Type B pancreatic cell (in vitro differentiated cells): ENCODE data around the gene EHMT2. TPM values are rescaled to one million over a fixed set of nuclear protein-coding genes. Genes with fewer than 3 reads are reported as not detected.
A peak's percentile ranks its signal among the peaks of the same experiment; 100 is the strongest.

ENCODE experiments used
- DNase-seq: peaks from one replicate; pipeline ENCODE4 v3.0.0; 2021; ENCODE audit warnings: mixed read lengths; ENCODE audit not compliant: unreplicated experiment; ENCODE audit errors: extremely low spot score
- H3K27ac Mint-ChIP-seq: 2 replicates; pipeline ENCODE4 v1.8.0; 2021; ENCODE audit warnings: mild to moderate bottlenecking, mixed read lengths
- H3K27me3 Mint-ChIP-seq: 2 replicates; pipeline ENCODE4 v1.8.0; 2021; ENCODE audit warnings: mixed read lengths
- H3K36me3 Mint-ChIP-seq: 2 replicates; pipeline ENCODE4 v1.8.0; 2021; ENCODE audit warnings: mixed read lengths
- H3K4me1 Mint-ChIP-seq: one replicate; pipeline ENCODE4 v1.8.0; 2021; ENCODE audit warnings: mixed read lengths; ENCODE audit not compliant: unreplicated experiment
- H3K4me3 Mint-ChIP-seq: 2 replicates; pipeline ENCODE4 v1.8.0; 2021; ENCODE audit warnings: mild to moderate bottlenecking, mixed read lengths
- H3K9me3 Mint-ChIP-seq: 2 replicates; pipeline ENCODE4 v1.8.0; 2021; ENCODE audit warnings: mixed read lengths
- CTCF ChIP-seq: fragments of 200-600 bp; sonication (generic); conservative IDR thresholded peaks from 2 replicates; pipeline ENCODE4 v1.5.0; 2021; ENCODE audit warnings: antibody characterized with exemption, mild to moderate bottlenecking
- total RNA-seq: library from RNA; stranded (reverse); gene quantifications from 2 replicates; pipeline ENCODE4 v1.2.1, GENCODE V29; 2021; ENCODE audit warnings: low replicate concordance

EHMT2 gene
- total RNA-seq, 1 donor from 2014 or later = 136 TPM

- H3K4me1 Mint-ChIP-seq = peaks cover 4% of the 10 kb centered on the region
- H3K4me3 Mint-ChIP-seq = no peak overlapping the region
- H3K9me3 Mint-ChIP-seq = peaks cover 3% of the 10 kb centered on the region
- no peaks in the 10 kb centered on the region for H3K27me3 Mint-ChIP-seq
- H3K27ac Mint-ChIP-seq = peak overlapping the region; percentile 50
- TF ChIP-seq CTCF = no peak
- no peak for DNase-seq
- H3K36me3 Mint-ChIP-seq = no peaks in the 10 kb centered on the region
These were observed 23.3 kb upstream of the EHMT2 start for GRCh38 chr6:31920811-31921210.

DNA sequence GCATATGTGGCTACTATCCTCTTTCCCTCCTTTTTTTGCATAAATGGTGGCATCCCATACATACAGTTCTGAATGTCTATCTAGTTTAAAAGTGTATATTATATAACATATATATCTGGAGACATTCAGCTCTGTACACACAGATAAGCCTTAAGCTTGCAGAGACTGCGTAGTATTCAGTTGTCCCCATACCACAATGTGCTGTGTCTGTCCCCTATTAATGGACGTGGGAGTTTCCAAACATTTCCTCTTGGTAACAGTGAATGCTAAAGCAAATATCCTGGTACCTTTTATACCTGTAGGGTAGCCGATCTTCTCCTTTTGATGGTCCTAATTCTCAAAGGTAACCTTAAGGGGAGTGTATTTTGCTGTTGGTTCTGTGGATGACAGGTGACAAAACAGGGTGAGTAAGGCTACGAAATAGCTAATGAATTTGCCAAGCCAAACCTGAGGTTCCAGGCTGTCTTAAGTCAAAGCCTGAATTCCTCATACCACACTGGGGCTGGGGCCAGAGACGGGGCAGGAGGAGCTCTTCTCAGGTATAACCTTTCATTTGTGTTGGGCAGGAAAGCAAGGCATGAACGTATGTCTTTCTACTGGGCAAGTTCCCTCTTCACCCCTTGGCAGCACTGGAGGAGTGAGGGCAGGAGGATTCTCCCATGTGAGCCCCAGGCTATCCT lies 22.3 kb upstream of the EHMT2 start:
- TF ChIP-seq CTCF = no peak
- peak overlapping the region; percentile 40 for H3K4me3 Mint-ChIP-seq
- no peaks in the 10 kb centered on the region for H3K27me3 Mint-ChIP-seq
- H3K27ac Mint-ChIP-seq = peak overlapping the region; percentile 91
- H3K9me3 Mint-ChIP-seq = peaks cover 10% of the 10 kb centered on the region
- H3K36me3 Mint-ChIP-seq = no peaks in the 10 kb centered on the region
- no peak for DNase-seq
- peaks cover 4% of the 10 kb centered on the region for H3K4me1 Mint-ChIP-seq

GRCh38 chr6:31918069-31918720 lies 20.7 kb upstream of the EHMT2 start:
- no peak for TF ChIP-seq CTCF
- Mint-ChIP-seq H3K27me3 (no peaks in the 10 kb centered on the region), H3K4me1 (peaks cover 4% of the 10 kb centered on the region), H3K27ac (no peak overlapping the region), H3K9me3 (peaks cover 10% of the 10 kb centered on the region), H3K4me3 (no peak overlapping the region), H3K36me3 (no peaks in the 10 kb centered on the region)
- DNase-seq = no peak

DNA sequence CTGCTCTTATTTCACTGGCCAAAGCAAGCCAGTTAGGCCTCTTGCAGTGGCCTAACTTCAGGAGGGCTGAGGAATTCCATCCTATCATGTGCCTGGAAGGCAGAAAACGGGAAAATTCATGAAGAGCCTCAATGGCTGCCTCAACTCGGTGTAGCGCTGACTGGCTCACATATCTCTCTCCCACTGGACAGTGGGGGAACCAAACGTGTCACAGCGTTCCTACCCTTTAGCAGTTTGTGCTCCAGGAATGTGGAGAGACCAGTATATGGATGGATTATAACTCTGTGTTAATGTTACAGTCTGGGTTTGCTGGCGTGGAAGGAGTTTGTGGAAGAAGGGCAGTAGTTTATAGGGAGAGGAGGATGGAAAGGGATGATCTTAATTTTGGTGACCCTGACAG lies 18.3 kb upstream of the EHMT2 start:
- no peak for DNase-seq
- Mint-ChIP-seq H3K4me1 (peaks cover 4% of the 10 kb centered on the region), H3K27ac (peak overlapping the region; percentile 71), H3K27me3 (no peaks in the 10 kb centered on the region), H3K36me3 (no peaks in the 10 kb centered on the region), H3K4me3 (peak overlapping the region; percentile 21), H3K9me3 (peaks cover 10% of the 10 kb centered on the region)
- TF ChIP-seq CTCF = no peak

- peak overlapping the region; percentile 71 for H3K27ac Mint-ChIP-seq
- H3K27me3 Mint-ChIP-seq = no peaks in the 10 kb centered on the region
- H3K4me3 Mint-ChIP-seq = peak overlapping the region; percentile 21
- peaks cover 4% of the 10 kb centered on the region for H3K4me1 Mint-ChIP-seq
- no peak for DNase-seq
- H3K9me3 Mint-ChIP-seq = peaks cover 10% of the 10 kb centered on the region
- no peak for TF ChIP-seq CTCF
- no peaks in the 10 kb centered on the region for H3K36me3 Mint-ChIP-seq
These were observed 17.9 kb upstream of the EHMT2 start for GRCh38 chr6:31915351-31915750.
